Keratinocyte (primary cell): ENCODE data around the gene CD109. TPM values are rescaled to one million over a fixed set of nuclear protein-coding genes. Genes with fewer than 3 reads are reported as not detected.

Source experiments
- DNase-seq: peaks from one replicate; pipeline ENCODE4 v3.0.0-alpha.2; 2011; ENCODE audit warnings: low read depth, missing footprints, low spot score
- FAIRE-seq: peaks from 2 replicates; lab custom pipeline; 2011; peaks lifted over from hg19 to GRCh38; lab: Jason Lieb, UNC
- H2AFZ ChIP-seq: 2 replicates; pipeline ENCODE4 v1.6.0; 2012; ENCODE audit warnings: low read length, control low read depth, inconsistent platforms; ENCODE audit not compliant: control insufficient read depth
- H3K27ac ChIP-seq: 2 replicates; pipeline ENCODE4 v1.5.1; 2011; ENCODE audit warnings: low read length; ENCODE audit not compliant: control insufficient read depth, insufficient read depth
- H3K27me3 ChIP-seq: 3 replicates; pipeline ENCODE4 v1.6.0; 2011; ENCODE audit warnings: low read length; ENCODE audit not compliant: control insufficient read depth, insufficient read depth; ENCODE audit errors: extremely low read depth
- H3K36me3 ChIP-seq, 2 experiments: 2 replicates in 1 of 2; 3 replicates in 1 of 2; pipeline ENCODE4 v1.5.1; 2011; ENCODE audit warnings: low read length in 2 of 2, mild to moderate bottlenecking in 1 of 2; ENCODE audit not compliant: control insufficient read depth in 2 of 2, insufficient read depth in 2 of 2; ENCODE audit errors: extremely low read depth in 1 of 2
- H3K4me1 ChIP-seq: 3 replicates; pipeline ENCODE4 v1.5.1; 2011; ENCODE audit warnings: low read length; ENCODE audit not compliant: control insufficient read depth, insufficient read depth; ENCODE audit errors: extremely low read depth
- H3K4me2 ChIP-seq: 3 replicates; pipeline ENCODE4 v1.6.0; 2011; ENCODE audit warnings: low read depth, low read length; ENCODE audit not compliant: control insufficient read depth, insufficient read depth; ENCODE audit errors: extremely low read depth
- H3K4me3 ChIP-seq, 3 experiments: fragments of 200-600 bp in 1 of 3; sonication (generic) in 1 of 3; 2 replicates in 2 of 3; 3 replicates in 1 of 3; pipeline ENCODE4 v1.5.1; 2011 to 2016; ENCODE audit warnings: low read length in 3 of 3, mild to moderate bottlenecking in 3 of 3, control low read depth in 2 of 3, inconsistent platforms in 1 of 3, low read depth in 1 of 3, mixed read lengths in 1 of 3, mixed run types in 1 of 3, moderate library complexity in 1 of 3; ENCODE audit not compliant: control insufficient read depth in 2 of 3, insufficient read depth in 2 of 3; ENCODE audit errors: extremely low read depth in 1 of 3
- H3K79me2 ChIP-seq: 2 replicates; pipeline ENCODE4 v1.6.0; 2012; ENCODE audit warnings: low read length; ENCODE audit not compliant: control insufficient read depth, insufficient read depth
- H3K9ac ChIP-seq: 3 replicates; pipeline ENCODE4 v1.6.0; 2011; ENCODE audit warnings: low read length; ENCODE audit not compliant: control insufficient read depth, insufficient read depth; ENCODE audit errors: extremely low read depth
- H3K9me1 ChIP-seq: 3 replicates; pipeline ENCODE4 v1.6.0; 2011; ENCODE audit warnings: low read length; ENCODE audit not compliant: control insufficient read depth, insufficient read depth; ENCODE audit errors: extremely low read depth
- H3K9me3 ChIP-seq: 2 replicates; pipeline ENCODE4 v1.5.1; 2012; ENCODE audit warnings: low read depth, low read length; ENCODE audit not compliant: control insufficient read depth
- H4K20me1 ChIP-seq: 3 replicates; pipeline ENCODE4 v1.6.0; 2011; ENCODE audit warnings: low read length; ENCODE audit not compliant: control insufficient read depth, insufficient read depth; ENCODE audit errors: extremely low read depth
- EZH2 ChIP-seq: IDR thresholded peaks from one replicate; pipeline ENCODE4 v1.6.1; 2012; ENCODE audit warnings: inconsistent platforms, mild to moderate bottlenecking, low read length, moderate library complexity
- dilution Hi-C: fragments of 300-500 bp; cut with MboI; formaldehyde crosslinking; loops from one replicate; pipeline ENCODE4 v1.7.0; 2020; ENCODE audit warnings: low sequenced_read_pairs; ENCODE audit not compliant: extremely low pct_ligation_motif_present
- polyA plus RNA-seq, 5 experiments: library from polyadenylated mRNA; depleted of rRNA in 3 of 5; stranded (reverse) in 3 of 5; stranded (forward) in 1 of 5; unstranded in 1 of 5; fragments of >200 nt; gene quantifications; 1 replicate in 1 of 5; 2 replicates in 3 of 5; 3 replicates in 1 of 5; pipeline versions ENCODE4 v1.2.1 to v1.2.3, GENCODE V29; 2011 to 2012; ENCODE audit warnings: missing spikeins in 2 of 5, low read depth in 1 of 5, low replicate concordance in 1 of 5
- TF ChIP-seq, protein P1 (sequence below), 3 experiments: IDR thresholded peaks in 1 of 3; conservative IDR thresholded peaks in 1 of 3; optimal IDR thresholded peaks in 1 of 3; 2 replicates in 2 of 3; 3 replicates in 1 of 3; pipeline versions ENCODE3 to v1.5.1; 2011; ENCODE audit warnings: low read length in 3 of 3, mild to moderate bottlenecking in 3 of 3, moderate library complexity in 2 of 3, control low read depth in 1 of 3, inconsistent platforms in 1 of 3; ENCODE audit not compliant: insufficient read depth in 2 of 3; ENCODE audit errors: extremely low read depth in 1 of 3

The CD109 gene
- polyA plus RNA-seq, 1 donor (not counting 4 experiments of a cell fraction or from before 2014, with no cell fraction given) = 58.2 TPM

DNA sequence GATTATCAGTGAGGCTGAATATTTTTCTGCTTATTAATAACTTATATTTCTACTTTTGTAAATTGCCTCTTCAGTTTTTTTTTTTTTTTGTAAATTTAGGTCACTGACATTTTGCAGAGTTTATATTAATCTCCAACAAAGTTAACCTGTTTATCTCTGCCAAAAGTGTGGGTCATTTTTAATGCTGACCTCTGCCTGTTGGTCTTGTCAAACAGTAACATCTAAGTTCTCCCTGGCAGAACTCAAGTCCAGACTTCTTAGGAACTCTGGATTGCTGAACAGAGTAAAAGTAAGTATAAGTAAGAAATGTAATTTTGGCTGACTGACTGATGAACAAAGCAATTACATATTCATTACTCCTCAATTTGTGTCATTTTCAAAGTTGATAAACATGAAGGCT, 83.9 kb downstream of the CD109 start:
- H3K4me3 ChIP-seq = no peak overlapping the region
- no peaks in the 10 kb centered on the region for H3K9me1 ChIP-seq
- no peaks in the 10 kb centered on the region for H3K79me2 ChIP-seq
- H3K4me2 ChIP-seq = no peak overlapping the region
- H3K4me1 ChIP-seq = no peaks in the 10 kb centered on the region
- no peak overlapping the region for H3K27ac ChIP-seq
- H3K9ac ChIP-seq = no peak overlapping the region
- H4K20me1 ChIP-seq = no peaks in the 10 kb centered on the region
- no peak overlapping the region for H2AFZ ChIP-seq
- DNase-seq (no peak), FAIRE-seq (no peak)
- no peak for TF ChIP-seq EZH2
- TF ChIP-seq, protein P1, sequence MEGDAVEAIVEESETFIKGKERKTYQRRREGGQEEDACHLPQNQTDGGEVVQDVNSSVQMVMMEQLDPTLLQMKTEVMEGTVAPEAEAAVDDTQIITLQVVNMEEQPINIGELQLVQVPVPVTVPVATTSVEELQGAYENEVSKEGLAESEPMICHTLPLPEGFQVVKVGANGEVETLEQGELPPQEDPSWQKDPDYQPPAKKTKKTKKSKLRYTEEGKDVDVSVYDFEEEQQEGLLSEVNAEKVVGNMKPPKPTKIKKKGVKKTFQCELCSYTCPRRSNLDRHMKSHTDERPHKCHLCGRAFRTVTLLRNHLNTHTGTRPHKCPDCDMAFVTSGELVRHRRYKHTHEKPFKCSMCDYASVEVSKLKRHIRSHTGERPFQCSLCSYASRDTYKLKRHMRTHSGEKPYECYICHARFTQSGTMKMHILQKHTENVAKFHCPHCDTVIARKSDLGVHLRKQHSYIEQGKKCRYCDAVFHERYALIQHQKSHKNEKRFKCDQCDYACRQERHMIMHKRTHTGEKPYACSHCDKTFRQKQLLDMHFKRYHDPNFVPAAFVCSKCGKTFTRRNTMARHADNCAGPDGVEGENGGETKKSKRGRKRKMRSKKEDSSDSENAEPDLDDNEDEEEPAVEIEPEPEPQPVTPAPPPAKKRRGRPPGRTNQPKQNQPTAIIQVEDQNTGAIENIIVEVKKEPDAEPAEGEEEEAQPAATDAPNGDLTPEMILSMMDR (optimal IDR thresholded peaks at IDR 0.05 in 1 of 3, IDR thresholded peaks at IDR 0.05 in 1 of 3, conservative IDR thresholded peaks at IDR 0.05 in 1 of 3; ENCODE audit: extremely low read depth in 1 of 3, insufficient read depth in 2 of 3, low read length in 3 of 3) = no peak
- H3K36me3 ChIP-seq = peaks cover 3 to 5% of the 10 kb centered on the region in 2 experiments
- no peaks in the 10 kb centered on the region for H3K9me3 ChIP-seq
- dilution Hi-C loops = no loop called here
- no peaks in the 10 kb centered on the region for H3K27me3 ChIP-seq

GRCh38 chr6:73782911-73783310, 86.9 kb downstream of the CD109 start:
- no peak for TF ChIP-seq EZH2
- TF ChIP-seq, protein P1 (optimal IDR thresholded peaks at IDR 0.05 in 1 of 3, IDR thresholded peaks at IDR 0.05 in 1 of 3, conservative IDR thresholded peaks at IDR 0.05 in 1 of 3; ENCODE audit: extremely low read depth in 1 of 3, insufficient read depth in 2 of 3, low read length in 3 of 3) = no peak
- DNase-seq = no peak
- Histone ChIP-seq H3K4me3 (no peak overlapping the region), H3K9me1 (no peaks in the 10 kb centered on the region), H3K36me3 (peaks cover 6 to 12% of the 10 kb centered on the region in 2 experiments), H3K9me3 (no peaks in the 10 kb centered on the region), H3K27ac (no peak overlapping the region), H3K9ac (no peak overlapping the region), H3K27me3 (no peaks in the 10 kb centered on the region), H3K4me1 (no peaks in the 10 kb centered on the region), H2AFZ (no peak overlapping the region), H3K79me2 (no peaks in the 10 kb centered on the region), H4K20me1 (no peaks in the 10 kb centered on the region), H3K4me2 (no peak overlapping the region)
- FAIRE-seq = no peak
- dilution Hi-C loops = no loop called here
